GM12891 (cell line): Measurements from ENCODE around the gene KCNA10.

ENCODE experiments used
- DNase-seq: peaks from one replicate; pipeline ENCODE4 v3.0.0; 2011; ENCODE audit warnings: low spot score; ENCODE audit not compliant: insufficient read length
- FAIRE-seq: peaks from 2 replicates; lab custom pipeline; 2011; peaks lifted over from hg19 to GRCh38; lab: Jason Lieb, UNC
- PAX5 ChIP-seq: IDR thresholded peaks from 2 replicates; pipeline ENCODE4 v1.6.1; 2011; ENCODE audit warnings: low read length, moderate library complexity, mild to moderate bottlenecking; ENCODE audit not compliant: insufficient read depth, severe bottlenecking
- POLR2A ChIP-seq: IDR thresholded peaks from 2 replicates; pipeline ENCODE4 v1.6.1; 2011; ENCODE audit warnings: low read depth, low read length, control low read depth
- POLR2AphosphoS5 ChIP-seq: IDR thresholded peaks from 2 replicates; pipeline ENCODE4 v1.6.1; 2011; ENCODE audit warnings: low read depth, low read length, control low read depth
- POU2F2 ChIP-seq: IDR thresholded peaks from 2 replicates; pipeline ENCODE4 v1.6.1; 2011; ENCODE audit warnings: low read depth, mild to moderate bottlenecking, control low read depth, low read length, moderate library complexity
- SPI1 ChIP-seq: IDR thresholded peaks from 2 replicates; pipeline ENCODE4 v1.6.1; 2011; ENCODE audit warnings: low read depth, low read length, control low read depth
- TAF1 ChIP-seq: IDR thresholded peaks from 2 replicates; pipeline ENCODE4 v1.6.1; 2011; ENCODE audit warnings: low read depth, low read length, control low read depth

The KCNA10 gene

GRCh38 chr1:110477445-110477957, 41.5 kb downstream of the KCNA10 start:
- no peak for DNase-seq
- TF ChIP-seq TAF1 (no peak), SPI1 (no peak), POLR2A (no peak), POU2F2 (no peak), POLR2AphosphoS5 (no peak), PAX5 (no peak)
- no peak for FAIRE-seq

GRCh38 chr1:110477041-110477440, 41.9 kb downstream of the KCNA10 start:
- no peak for DNase-seq
- FAIRE-seq, result no peak
- TF ChIP-seq SPI1 (no peak), POLR2AphosphoS5 (no peak), TAF1 (no peak), PAX5 (no peak), POLR2A (no peak), POU2F2 (no peak)

GRCh38 chr1:110476028-110476765, 42.8 kb downstream of the KCNA10 start:
- DNase-seq (no peak), FAIRE-seq (no peak)
- TF ChIP-seq POLR2AphosphoS5 (no peak), PAX5 (no peak), SPI1 (no peak), POLR2A (no peak), POU2F2 (no peak), TAF1 (no peak)

- TF ChIP-seq POLR2A, result no peak
- no peak for TF ChIP-seq SPI1
- TF ChIP-seq TAF1, result no peak
- TF ChIP-seq PAX5, result no peak
- no peak for TF ChIP-seq POU2F2
- TF ChIP-seq POLR2AphosphoS5, result no peak
- DNase-seq (no peak), FAIRE-seq (no peak)
Observed at GRCh38 chr1:110475362-110476027, 43.5 kb downstream of the KCNA10 start.

- DNase-seq, result no peak
- TF ChIP-seq POLR2A (no peak), TAF1 (no peak), POU2F2 (no peak), PAX5 (no peak), SPI1 (no peak), POLR2AphosphoS5 (no peak)
- no peak for FAIRE-seq
Observed at GRCh38 chr1:110474444-110474843, 44.5 kb downstream of the KCNA10 start.

- FAIRE-seq (no peak), DNase-seq (no peak)
- TF ChIP-seq POLR2AphosphoS5, result no peak
- no peak for TF ChIP-seq POU2F2
- TF ChIP-seq TAF1, result no peak
- TF ChIP-seq POLR2A, result no peak
- TF ChIP-seq SPI1, result no peak
- no peak for TF ChIP-seq PAX5
Observed at GRCh38 chr1:110472546-110472945, 46.4 kb downstream of the KCNA10 start.

- no peak for TF ChIP-seq POLR2A
Observed at GRCh38 chr1:110471131-110471530, 47.8 kb downstream of the KCNA10 start.

More at GRCh38 chr1:110471131-110471530, 47.8 kb downstream of the KCNA10 start:
- FAIRE-seq, result no peak
- DNase-seq, result no peak
